Iris pigment epithelial cell (primary cell): ENCODE results near the gene VEZF1.
A peak's percentile ranks its signal among the peaks of the same experiment; 100 is the strongest.
"Not testable (repeated sequence)": the region's sequence is repeated elsewhere in the genome, so short reads cannot be mapped to it uniquely, and the experiment has no call there.

Experiments used
- DNase-seq: peaks from one replicate; pipeline ENCODE4 v3.0.0-alpha.2; 2011; ENCODE audit warnings: low read depth

Gene VEZF1

GRCh38 chr17:57974053-57974824 is 13.8 kb downstream of the VEZF1 start:
- not testable (repeated sequence) for DNase-seq

GRCh38 chr17:57972151-57972550 is 15.9 kb downstream of the VEZF1 start:
- DNase-seq, result no peak

- DNase-seq, result no peak
Measured at GRCh38 chr17:57971572-57971971, 16.5 kb downstream of the VEZF1 start.

- DNase-seq, result no peak
Measured at GRCh38 chr17:57970710-57971109, 17.3 kb downstream of the VEZF1 start.

- DNase-seq, result no peak
Measured at GRCh38 chr17:57968456-57968855, 19.6 kb downstream of the VEZF1 start.

GRCh38 chr17:57966875-57967274 is 21.2 kb downstream of the VEZF1 start:
- DNase-seq, result no peak

- no peak for DNase-seq
Measured at GRCh38 chr17:57966246-57966645, 21.8 kb downstream of the VEZF1 start.

- no peak for DNase-seq
Measured at GRCh38 chr17:57965521-57966160, 22.4 kb downstream of the VEZF1 start.

- DNase-seq, result no peak
Measured at GRCh38 chr17:57963149-57963511, 24.9 kb downstream of the VEZF1 start.

- no peak for DNase-seq
Measured at GRCh38 chr17:57962279-57963148, 25.5 kb downstream of the VEZF1 start.

- no peak for DNase-seq
Measured at GRCh38 chr17:57959929-57960328, 28.1 kb downstream of the VEZF1 start.

GRCh38 chr17:57958391-57958790 is 29.7 kb downstream of the VEZF1 start:
- not testable (repeated sequence) for DNase-seq

- no peak for DNase-seq
Measured at GRCh38 chr17:57957886-57958285, 30.2 kb downstream of the VEZF1 start.

GRCh38 chr17:57957120-57957850 is 30.8 kb downstream of the VEZF1 start:
- DNase-seq, result no peak

GRCh38 chr17:57956291-57957119 is 31.5 kb downstream of the VEZF1 start:
- no peak for DNase-seq

- peak; percentile 62 for DNase-seq
Measured at GRCh38 chr17:57955183-57955931, 32.7 kb downstream of the VEZF1 start, which contains the start of gene CUEDC1. CUEDC1 (minus strand) TSS chr17:57955412; CDS start chr17:57885564, 69,848 bp downstream.

- DNase-seq, result peak; percentile 27
Measured at GRCh38 chr17:57954397-57955182, 33.5 kb downstream of the VEZF1 start.

- DNase-seq, result no peak
Measured at GRCh38 chr17:57953705-57954396, 34.2 kb downstream of the VEZF1 start.

GRCh38 chr17:57953219-57953618 is 34.8 kb downstream of the VEZF1 start:
- DNase-seq, result no peak
